ENCODE data around the gene TBK1. TPM values are rescaled to one million over a fixed set of nuclear protein-coding genes. Genes with fewer than 3 reads are reported as not detected.
A peak's percentile ranks its signal among the peaks of the same experiment; 100 is the strongest.

The TBK1 gene
- total RNA-seq, 1 donor from 2014 or later, result 44.1 TPM

DNA sequence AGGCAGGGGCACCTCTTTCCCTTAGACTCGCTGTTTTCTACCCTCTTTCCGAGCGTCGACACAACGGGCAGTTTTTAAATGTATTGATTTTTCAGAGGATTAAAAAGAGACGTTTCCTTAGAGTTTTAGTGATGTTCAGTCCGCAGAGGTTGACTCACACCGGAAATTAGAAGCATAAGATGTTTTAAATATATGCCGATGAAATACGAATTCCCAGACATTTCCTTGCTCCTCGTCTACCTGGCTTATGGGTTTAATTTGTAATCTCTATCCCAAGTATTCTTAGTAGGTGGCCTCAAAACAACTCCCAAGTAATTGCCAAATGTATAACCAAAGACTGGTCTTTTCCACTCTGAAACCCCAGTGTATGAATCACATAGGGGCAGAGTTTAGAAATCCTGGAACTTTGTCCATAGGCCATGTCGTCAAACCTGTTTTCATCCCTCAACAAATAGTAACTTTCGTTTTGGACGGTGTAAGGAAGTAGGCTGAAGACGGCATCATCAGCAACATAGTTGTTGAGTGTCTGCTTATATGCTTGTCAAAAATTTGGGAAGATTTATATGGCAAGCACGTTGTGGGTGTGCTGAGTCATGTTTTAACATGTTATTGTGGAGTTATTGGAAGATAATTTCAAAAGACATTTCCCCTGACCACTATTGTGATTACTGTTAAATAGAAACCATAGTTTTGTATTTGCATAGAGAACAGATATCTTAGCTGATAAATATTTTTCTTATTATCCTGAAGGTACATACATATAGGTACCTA is 824 bp downstream of the TBK1 start:
- peak; percentile 79 for DNase-seq

DNA sequence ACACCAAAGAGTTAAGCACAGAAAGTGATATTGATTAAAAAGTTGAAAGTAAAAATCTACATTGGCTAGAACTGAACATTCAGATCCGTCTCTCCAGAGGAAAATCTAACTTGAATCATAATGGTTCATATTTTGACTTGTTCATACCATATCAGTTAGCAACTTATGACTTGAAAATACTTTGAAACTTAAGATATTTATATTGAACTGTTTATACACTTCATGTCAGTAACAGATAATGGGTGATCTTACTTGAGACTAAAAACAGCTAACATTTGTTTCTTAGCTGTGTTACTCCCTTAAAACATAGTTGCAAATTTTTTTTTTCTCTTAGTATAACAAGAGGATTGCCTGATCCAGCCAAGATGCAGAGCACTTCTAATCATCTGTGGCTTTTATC is 3.6 kb downstream of the TBK1 start:
- no peak for DNase-seq

DNA sequence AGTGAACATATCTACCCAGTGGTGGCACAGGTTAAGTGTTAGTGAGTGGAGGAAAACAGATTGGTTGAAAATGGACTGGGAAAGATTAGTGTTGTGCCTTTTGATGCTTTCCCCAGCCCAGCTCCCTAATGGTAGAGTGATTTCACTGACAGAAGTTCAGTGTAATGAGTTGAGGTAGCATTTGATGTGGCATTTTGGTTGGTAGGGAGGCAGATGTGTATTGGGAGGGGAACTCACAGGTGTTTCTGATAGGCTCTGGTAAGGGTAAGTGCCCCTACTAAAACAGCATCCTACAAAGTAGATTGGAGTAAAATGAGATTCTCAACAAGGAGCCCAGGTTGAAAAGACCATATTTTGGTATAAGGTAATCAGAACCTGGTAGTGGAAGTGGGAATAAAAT is 4.2 kb downstream of the TBK1 start:
- DNase-seq, result no peak

- DNase-seq, result peak; percentile 80
Observed at GRCh38 chr12:64457032-64457431, 5.1 kb downstream of the TBK1 start.

- DNase-seq, result peak; percentile 7
Observed at GRCh38 chr12:64457466-64457865, 5.5 kb downstream of the TBK1 start.

DNA sequence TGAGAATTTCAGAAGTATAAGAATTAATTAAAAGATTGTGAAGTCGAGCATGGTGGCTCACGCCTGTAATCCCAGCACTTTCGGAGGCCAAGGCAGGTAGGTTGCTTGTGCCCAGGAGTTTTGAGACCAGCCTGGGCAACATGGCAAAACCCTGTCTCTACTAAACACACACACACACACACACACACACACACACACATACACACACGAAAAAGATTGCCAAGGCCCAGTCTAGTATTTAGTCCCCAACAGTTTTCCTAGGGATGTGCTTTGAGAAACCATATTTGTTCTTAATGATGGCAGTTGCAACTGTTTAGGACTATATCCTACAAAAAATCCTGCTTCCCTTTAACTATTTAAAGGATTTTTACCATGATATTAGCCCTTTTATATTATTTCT is 6.0 kb downstream of the TBK1 start:
- DNase-seq, result no peak

DNA sequence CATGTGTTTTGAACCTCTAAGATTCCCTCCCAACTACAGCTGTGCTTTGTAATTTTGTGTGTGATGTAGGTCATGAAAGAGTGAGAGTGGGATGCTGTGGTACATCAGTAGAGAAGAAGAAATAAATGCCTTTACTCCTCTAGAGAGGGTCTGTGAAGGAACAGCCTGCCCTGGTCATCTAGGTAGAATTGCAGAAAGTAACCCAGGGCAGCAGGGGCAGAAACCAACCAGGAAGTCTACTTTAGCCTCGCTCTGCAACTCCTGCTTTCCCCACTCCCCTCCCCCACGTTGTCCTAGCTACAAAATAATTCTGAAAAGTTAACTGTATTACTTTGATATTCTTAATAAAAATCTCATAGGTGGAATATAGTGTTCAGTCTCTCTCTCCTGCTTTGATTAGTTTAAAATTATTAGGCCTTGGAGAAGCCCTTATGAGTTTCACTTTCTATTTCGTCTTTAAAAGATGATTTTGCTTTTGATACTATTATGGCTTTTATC is 7.5 kb downstream of the TBK1 start:
- DNase-seq, result peak; percentile 36

DNA sequence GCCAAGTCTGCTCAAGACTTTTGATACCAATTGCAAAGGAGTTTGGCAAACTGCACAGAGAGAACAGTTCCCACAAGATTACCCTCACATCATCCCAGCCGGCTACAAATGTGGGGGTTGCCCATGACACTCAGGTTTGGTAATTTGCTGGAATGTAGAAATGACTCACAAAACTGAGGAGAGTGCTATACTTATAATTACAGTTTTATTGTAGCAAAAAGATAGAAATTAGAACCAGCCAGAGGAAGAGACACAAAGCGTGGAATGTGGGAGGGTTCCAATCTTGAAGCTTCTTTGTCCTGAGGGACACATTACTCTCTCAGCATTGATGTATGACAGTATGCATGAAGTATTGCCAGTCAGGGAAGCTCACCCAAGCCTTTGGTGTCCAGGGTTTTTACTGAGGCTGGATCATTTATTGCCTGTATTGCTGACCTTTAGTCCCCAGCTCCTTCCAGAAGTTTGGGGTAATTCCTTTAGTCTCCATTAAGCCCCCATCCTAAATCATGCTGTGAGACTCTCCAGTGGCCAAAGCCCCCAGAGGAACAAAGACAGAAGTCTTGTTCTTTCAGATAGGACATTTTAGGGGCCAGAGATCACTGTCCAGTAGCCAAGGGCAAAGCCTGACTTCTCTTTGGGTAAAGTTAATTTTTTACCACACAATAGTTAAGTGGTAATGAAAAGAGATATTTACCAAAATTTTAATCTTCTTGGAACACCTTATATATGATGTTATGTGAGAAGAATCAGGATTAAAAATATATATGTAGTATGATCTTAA is 9.9 kb downstream of the TBK1 start:
- peak; percentile 26 for DNase-seq

- DNase-seq, result peak; percentile 10
Observed at GRCh38 chr12:64466178-64466577, 14.3 kb downstream of the TBK1 start.

GRCh38 chr12:64468966-64469365 is 17.0 kb downstream of the TBK1 start:
- no peak for DNase-seq

GRCh38 chr12:64469455-64470142 is 17.7 kb downstream of the TBK1 start:
- DNase-seq, result no peak

DNA sequence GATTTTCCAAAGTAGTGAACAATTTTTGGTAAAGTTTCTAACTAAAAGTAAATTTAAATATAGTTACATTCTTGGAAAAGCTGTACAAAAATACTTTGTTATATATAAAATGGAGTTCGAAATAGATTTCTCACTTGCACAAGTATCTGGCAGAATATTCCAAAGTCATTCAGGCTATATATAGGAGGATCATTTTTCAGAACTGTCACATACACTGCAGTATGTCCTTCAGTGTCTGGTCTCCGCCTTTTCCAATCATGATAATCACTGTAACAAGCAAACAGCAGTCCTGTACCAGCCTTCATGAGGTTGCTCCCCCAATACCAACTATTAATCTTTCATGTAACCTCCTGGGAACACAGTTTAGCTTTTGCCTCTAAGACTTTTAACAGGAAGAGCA is 18.6 kb downstream of the TBK1 start:
- DNase-seq, result no peak

DNA sequence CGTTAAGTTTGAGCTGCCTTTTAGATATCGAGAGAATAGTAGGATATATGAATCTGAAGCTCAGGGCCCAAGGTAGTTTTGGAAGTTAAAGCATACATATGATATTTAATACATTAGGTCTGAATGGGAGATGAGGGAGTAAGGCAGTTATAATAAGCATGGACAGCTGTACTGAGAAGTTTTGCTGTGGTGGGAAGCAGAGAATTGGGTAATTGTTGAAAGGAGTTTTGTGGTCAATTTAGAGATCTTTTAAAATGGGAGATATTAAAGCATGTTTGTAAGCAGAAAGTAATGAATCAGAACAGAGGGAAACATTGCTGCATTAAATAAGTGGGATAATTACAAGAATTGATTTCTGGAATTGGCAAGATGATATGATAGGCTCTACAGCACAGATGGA is 21.3 kb downstream of the TBK1 start:
- DNase-seq, result no peak

DNA sequence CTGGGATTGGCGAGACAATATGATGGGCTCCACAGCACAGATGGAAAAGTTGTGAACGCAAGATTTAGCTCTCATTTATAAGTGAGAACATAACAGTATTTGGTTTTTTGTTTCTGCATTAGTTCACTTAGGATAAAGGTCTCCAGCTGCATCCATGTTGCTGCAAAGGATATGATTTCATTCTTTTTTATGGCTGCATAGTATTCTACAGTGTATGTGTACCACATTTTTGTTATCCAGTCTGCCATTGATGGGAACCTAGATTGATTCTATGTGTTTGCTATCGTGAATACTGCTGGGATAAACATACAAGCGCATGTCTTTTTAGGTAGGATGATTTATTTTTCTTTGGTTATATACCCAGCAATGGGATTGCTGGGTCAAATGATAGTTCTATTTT is 23.6 kb downstream of the TBK1 start:
- no peak for DNase-seq

DNA sequence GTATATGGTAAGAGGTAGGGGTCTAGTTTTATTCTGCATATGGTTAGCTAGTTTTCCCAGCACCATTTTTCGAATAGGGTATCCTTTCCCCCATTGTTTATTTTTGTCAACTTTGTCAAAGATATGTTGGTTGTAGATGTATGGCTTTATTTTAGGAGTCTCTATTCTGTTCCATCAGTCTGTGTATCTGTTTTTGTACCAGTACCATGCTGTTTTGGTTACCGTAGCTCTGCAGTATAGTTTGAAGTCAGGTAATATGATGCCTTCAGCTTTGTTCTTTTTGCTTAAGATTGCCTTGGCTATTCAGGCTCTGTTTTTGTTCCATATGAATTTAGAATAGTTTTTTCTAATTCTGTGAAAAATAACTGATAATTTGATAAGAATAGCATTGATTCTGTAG is 24.9 kb downstream of the TBK1 start:
- no peak for DNase-seq

DNA sequence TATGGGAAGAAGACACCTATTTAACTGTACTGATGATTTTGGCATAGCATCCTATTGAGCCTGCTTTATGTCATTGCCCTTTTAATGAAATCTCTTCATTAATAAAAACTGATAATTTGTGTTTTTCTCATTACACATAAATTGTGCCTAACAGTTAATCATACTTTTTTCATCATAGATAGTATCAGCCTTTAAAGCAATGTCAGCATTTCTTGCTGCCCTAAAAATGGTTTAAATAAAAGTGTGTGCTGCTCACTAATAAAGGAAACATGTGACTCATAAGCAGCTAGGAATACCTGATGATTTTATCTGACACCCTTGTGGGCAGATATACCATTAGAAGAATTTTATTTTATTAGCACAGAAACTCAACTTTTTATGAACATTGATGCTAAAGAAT is 26.7 kb downstream of the TBK1 start:
- DNase-seq, result no peak

DNA sequence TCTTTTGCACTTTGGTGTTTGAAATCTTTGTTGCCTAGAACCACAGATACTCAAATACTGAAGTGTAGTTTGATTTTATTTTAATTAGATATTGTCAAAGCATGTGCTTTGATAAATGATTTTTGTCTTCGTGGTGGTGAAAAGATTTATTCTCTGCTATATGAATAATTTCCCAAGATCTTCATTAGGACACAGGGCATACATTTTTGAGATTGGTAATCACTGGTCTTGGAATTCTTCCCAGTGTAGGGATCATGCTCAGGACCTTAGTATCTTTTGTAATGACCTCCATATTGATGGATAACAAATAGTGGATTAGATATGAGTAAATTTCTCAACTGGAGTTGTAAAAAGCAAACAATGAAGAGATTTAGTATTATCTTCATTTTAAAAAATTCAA is 28.2 kb downstream of the TBK1 start:
- DNase-seq, result no peak

DNA sequence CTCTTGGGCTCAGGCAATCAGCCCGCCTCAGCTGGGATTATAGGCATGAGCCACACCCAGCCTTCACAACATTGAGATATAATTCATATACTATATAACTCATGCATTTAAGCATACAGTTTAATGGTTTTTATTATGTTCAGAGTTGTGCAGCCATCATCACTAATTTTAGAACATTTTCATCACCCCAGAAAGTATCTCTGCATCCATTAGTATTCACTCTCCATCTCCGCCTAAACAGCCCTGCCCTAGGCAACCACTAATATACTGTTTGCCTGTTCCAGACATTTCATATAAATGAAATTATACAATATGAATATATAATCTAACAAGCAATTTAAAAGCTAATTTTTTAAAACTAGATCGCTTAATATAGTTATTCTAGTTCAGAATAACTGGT is 34.7 kb downstream of the TBK1 start:
- no peak for DNase-seq

- no peak for DNase-seq
Observed at GRCh38 chr12:64491718-64492117, 39.8 kb downstream of the TBK1 start.

- no peak for DNase-seq
Observed at GRCh38 chr12:64493513-64493912, 41.6 kb downstream of the TBK1 start.

DNA sequence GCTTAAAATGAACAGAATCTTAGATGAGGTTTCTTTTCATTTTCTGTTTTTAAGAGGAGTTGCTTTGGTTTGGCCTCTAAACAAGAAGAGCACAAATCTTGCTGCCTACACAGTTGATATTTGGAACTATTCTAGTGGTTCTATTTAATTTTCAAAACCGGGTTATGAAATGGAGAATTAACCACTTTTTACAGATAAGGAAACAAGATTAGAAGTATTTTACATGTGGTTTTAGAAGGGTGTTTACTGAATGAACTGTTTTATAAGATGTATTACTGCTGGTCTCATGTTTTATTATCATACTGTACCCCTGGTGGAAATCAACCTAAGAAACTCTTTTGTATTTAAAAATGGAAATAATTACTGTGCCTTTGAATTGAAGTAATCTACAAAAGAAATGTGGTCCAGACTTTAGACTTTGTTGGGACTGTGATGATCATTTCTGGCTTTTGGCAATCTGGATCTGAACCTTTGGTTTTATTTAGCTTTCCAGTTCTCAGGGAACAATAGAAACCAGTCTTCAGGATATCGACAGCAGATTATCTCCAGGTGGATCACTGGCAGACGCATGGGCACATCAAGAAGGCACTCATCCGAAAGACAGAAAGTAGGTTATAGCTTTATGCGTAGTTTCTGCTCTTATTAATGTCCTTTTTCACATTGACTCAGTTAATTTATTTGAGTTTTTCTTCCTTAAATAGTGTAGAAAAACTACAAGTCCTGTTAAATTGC is 43.2 kb downstream of the TBK1 start:
- no peak for DNase-seq

DNA sequence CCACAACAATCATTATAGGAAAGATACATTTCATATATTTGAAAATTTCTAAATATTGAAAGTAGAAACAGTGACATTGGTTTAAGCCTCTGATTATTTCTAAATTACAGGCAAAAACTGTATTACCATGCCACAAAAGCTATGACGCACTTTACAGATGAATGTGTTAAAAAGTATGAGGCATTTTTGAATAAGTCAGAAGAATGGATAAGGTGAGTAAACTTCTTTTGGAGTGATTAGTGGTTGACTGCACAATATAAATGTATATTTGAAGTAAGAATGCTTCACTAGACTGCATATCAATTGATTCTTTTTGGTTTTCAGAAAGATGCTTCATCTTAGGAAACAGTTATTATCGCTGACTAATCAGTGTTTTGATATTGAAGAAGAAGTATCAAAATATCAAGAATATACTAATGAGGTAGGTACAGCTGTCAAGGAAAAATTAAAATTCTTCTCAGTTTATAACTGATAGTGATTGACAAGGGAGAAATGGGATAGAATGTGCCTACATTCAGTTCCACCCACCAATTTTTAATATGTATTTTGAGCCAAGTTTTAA is 45.0 kb downstream of the TBK1 start:
- DNase-seq, result no peak

All from dermis blood vessel endothelial cell (primary cell).